Activated CD8-positive, alpha-beta memory T cell treated with anti-CD3 and anti-CD28 coated beads for 4 hours (primary cell): ENCODE measurements around the gene LPCAT1.
"Not testable (repeated sequence)": the region's sequence is repeated elsewhere in the genome, so short reads cannot be mapped to it uniquely, and the experiment has no call there.

Experiments
- DNase-seq, 2 donors: peaks; one replicate each; pipeline ENCODE4 v3.0.0-alpha.2; 2020; ENCODE audit warnings: low read depth in 2 of 2

The LPCAT1 gene

DNA sequence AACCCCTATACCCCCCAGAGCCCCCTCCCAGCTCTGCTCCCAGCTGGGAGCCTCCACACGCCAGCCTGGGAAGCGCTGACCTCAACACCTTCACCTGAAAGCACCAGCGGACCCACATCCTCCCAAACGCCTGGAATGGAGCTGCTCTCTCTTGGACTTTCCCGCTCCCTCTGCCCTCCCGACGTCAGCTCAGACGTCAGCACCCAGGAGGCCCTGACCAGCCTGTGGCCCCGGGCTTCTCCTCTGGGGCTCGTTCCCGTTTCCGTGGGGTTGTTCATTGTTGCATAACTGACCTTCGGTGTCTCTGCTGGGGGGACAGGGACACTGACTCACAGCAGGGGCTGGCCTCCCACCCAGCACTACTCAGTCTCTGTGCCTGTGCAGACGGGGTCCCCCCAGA is 43.5 kb downstream of the LPCAT1 start:
- no peak for DNase-seq

DNA sequence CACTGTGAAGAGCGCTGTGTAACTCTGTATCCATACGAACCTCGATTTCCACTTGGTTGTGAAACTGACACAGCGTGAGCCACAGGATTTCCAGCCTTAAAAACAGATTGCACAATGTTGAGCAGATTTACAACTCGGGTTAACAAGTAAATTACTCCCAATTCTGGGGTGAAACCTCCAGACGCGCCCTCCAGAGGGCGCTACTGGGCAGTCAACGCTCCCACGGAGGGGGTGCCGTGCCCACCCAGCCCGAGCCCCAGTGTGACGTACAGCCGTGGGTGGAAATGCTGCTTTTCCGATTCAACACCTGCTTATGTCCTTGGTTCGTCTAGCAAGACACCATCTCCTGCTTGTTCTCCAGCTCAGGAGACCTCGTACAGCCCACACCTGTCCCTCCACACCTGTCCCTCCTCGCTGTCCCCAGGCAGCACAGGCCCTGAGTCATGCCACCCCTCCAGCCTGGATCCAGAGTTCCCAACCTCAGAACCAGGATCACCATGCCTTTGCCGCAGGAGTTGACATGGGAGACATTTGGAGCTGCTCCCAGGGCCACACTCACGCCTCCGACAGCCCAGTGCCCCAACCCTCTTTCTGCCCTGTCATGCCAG is 44.1 kb downstream of the LPCAT1 start:
- DNase-seq, result no peak

DNA sequence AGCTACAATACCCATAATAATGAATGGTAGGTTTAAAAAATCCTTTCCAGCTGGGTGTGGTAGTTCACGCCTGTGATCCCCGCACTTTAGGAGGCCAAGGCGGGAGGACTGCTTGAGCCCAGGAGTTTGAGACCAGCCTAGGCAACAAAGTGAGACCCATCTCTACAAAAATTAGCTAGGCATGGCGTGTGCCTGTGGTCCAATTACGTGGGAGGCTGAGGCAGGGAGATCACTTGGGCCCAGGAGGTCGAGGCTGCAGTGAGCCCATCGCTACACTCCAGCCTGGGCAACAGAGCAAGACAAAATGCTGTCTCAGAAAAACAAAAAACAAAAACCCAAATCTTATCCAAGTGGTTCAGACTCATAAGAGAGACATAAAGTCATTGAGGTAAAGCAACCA is 44.7 kb downstream of the LPCAT1 start:
- DNase-seq, result no peak

DNA sequence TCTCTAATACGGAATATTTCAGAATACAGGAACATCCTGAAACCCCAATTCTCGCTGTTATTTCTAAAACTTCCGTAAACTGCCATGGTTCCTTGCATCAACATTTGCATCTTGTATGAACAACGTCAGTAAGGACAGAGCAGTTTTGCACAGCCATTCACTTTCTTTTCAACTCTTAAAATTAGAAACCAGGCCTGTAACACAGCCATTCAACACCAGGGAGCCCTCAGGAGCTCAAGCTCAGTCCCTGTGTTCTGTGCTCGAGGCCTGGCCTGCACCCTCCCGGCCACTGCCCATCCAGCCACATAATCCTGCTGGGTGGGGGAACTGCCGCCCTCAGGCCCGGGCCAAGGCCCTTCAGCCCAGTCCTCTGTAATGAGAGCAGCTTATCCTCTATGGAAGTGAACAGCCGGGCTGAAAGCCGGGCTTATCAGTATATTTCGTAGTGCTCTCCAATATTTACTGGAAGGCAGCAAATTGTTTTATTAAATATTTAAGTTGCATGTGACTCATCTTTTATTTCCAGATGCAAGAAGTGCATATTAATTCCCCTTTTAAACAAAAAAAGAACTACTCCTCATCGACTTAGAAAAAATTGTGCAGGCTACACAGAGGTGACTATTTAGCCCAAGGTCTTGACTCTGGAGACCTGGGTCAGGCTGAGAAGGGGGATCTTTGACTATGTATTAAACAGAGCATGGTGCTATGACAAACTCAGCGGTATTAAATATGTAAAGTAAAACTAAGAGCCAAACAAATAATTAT is 45.3 kb downstream of the LPCAT1 start:
- DNase-seq, result no peak

DNA sequence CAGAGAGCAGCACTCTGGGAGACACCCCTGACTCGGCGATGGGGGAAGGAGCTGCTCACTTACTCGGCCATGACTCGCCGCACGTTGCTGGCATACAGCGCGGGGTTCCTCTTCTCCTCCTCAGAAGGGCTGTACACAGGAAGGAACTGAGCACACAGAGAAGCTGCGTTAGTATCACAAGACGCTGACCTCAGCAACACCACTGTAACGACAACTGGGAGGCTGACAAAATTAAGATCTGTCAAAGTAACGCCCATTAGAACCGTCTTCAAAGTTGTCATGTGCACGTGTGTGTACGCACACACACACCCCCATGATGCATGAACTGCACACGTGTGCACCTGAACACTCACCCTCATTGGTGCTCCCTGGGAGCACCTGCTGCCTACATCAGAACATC is 46.4 kb downstream of the LPCAT1 start:
- DNase-seq, result no peak

DNA sequence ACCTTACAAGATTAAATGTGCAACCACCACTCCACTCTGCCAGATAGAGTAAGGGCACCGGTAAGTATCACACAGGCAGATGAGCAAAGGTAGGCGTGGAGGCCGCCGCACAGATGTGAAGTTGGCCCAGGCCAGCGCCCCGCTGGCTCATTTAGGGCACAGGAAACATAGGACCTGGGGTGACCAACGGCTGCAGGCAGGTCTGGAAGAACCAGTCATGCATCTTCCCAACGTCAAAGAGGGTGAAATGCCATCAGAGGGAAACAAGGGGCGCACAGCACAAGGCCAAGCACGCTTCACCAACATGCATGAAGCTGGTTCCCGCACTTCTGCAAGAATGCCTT is 46.8 kb downstream of the LPCAT1 start:
- no peak for DNase-seq

DNA sequence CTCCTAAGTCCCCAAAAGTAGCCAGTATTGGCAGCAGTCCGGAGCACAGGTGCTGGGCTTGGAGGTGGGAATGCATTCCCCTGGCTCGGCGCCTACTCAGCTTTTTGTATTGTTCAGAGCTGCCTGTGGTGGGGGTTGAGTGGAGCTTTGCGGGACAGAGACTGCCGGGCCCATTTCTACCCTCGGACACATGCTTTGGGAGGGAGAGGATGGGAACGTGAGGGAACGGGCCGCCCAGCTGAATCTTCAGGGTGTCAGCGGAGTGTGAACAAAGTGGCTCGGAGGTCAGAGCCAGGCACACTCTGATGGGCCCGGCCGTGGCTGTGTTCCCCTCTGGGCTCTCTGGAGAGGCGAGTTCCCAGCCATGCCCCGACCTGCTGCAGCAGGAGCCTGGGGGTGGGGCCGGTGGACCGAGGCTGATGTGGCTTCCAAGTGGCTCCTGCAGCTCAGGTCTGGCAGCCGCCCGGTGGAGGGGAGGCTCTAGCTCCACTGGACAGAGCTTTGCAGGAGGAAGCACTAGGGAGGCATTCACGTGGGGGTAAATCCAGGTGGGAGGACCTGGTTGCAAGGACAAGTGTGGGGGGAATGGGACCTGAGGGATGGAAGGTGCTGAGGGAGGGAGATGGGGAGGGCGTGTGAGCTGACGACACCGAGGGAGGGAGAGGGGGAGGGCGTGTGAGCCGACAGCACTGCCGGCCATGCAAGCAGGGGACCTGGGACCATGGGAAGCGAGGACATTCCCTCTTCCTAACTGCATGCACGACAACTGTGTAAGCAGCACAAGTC is 47.4 kb downstream of the LPCAT1 start:
- DNase-seq, result no peak

DNA sequence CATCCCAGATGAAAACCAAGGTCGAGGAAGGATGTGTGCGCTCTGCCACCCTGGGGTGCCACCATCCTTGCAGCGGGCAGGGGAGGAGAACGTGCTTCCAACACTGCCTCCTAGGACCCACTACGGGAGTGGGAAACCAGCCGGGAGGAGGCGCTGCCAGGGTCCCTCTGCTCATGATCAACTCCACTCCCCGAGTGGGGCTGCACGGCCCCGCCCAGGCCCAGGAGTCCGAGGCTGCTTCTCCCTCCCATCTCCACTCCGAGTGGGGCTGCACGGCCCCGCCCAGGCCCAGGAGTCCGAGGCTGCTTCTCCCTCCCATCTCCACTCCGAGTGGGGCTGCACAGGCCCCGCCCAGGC is 48.2 kb downstream of the LPCAT1 start:
- DNase-seq, result not testable (repeated sequence)

DNA sequence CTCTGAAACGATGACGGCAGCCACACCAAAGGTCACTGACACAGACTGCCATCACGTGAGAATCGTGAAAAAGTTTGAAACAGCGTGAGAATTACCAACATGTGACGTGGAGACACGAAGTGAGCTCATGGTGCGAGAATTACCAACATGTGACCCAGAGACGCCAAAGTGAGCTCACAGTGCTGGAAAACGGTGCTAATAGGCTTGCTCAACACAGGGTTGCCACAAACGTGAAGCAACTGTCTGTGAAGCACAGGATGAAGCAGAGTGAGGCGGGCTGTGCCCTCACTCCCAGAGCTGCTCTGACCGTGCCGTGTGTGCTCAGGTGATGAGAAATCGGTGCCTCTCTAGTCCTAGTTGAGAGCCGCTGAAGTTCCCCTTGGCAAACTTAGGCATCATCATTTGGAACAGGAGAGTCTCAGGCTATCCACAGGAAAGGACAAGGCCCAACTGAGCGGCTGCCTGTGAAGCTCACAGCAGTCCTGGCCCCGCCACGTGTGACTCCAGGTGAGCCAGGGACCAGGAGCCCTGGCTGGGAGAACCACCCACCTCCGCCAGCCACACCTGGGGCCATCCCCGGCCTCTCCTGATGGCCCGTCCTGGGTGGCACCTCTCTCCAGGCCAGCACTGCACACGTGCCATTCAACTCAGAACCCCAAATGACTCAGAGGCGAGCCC is 48.8 kb downstream of the LPCAT1 start:
- no peak for DNase-seq

DNA sequence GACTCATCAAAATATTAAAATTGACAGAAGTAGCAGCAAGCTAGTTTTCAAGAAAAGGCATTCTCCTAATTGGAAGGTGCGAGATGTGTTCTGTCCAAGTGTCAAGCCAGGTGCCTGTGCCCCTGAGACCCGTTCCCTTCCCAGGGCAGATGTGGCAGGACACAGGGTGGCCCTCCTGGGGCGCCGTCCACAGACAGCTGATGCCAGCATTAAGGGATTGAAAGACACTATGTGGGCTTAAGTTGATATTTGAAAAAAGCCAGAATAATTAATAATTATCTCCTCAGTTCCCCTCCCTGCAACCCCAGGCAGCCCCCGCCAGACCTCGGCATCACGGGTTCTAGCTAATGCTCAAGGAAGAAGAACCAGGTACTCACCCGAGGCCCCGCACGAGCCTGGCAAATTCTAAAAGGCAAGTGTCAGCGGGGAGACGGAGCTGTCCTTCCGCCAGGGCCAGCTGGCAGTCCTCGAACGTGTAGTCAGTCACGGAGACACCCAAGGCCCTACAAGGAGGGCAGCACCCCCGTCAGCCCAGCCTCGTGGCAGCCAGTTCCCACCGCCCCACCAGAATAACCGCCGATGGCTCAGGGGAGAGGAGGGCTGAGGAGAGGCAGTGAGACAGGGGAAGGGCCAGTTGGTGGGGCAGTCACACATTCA is 49.4 kb downstream of the LPCAT1 start:
- no peak for DNase-seq

DNA sequence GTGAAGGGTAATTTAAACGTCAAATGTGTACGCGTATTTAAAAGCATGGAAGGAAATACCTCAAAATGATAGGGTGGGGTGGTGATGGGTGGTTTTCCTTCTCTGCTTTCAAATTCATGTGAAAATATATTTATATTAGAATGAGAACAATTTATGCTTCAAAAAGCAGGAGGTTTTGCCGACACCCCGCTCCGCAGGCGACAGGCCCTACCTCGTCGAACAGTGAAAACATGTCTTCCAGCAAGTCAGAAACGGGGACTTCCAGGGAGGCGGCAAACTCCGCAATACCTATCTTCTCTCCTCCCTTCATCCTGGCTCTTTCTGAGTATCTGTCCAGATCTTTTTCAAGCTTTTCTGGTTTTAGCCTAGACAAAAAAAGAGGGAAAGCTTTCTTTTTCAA is 50.0 kb downstream of the LPCAT1 start:
- DNase-seq, result no peak

DNA sequence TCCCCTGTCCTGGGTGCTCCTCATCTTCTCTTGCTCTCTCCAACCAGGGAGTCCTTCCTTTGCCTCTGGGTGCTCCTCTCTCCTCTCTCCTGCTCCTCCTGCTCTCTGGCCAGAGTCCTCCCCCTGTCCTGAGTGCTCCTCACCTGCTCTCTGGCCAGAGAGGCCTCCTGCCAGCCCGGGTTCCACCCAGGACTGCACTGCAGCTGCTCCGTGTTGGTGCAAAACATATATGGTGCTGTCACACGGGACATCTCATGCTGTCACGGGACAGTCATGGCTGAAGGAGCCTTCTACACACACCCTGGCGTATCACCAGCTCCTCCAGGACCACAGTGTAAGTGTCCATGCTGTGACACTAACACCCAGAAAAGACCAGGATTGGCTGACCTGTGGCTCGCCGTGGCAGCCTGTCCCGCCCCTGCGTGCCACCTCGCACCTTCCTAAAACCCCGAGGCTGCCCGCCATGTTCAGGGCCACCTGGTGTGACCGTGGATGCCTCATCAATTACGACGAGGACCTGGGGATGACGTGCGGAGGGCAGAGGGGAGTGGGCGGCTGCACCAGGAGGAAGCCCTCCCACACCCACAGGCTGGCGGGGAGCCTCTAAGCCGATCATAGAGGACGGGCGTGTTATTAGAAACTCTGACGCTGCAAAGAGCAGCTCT is 50.7 kb downstream of the LPCAT1 start:
- DNase-seq, result no peak

DNA sequence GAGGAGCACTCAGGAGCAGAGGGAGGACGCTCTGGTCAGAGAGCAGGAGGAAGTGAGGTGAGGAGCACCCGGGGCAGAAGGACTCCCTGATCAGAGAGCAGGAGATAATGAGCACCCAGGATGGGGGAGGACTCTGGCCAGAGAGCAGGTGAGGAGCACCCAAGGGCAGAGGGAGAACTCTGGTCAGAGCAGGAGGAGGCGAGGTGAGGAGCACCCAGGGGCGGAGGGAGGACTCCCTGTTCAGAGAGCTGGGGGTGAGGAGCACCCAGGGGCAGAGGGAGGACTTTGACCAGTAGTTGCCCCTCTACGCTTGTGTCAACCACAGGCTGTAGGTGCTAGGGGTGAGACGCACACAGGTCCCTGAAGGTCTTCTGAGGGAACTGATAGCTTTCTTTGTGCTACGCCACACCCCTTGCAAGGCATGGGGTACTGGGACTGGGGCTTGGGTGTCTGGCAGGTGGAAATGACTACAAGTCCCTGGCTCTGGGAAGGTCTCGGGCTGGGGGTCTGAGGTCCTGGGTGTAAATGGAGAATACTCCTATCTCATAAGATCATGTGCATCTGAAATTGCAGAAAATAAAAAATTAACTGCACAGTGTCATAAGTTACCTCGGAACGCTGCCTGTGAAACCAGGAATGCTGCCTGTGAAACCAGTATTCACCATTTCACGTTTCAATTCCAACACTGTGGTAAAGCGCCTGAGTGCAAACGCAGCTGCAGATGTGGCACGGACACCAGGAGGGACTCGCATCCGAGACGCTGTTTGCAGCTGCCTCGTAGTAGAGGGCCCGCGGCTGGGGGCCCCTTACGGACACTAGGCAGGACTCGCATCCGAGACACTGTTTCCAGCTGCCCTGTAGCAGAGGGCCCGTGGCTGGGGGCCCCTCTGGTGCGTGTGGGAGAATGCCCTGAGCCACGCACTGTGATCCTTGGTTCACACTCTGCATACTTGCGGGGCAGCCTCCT is 51.5 kb downstream of the LPCAT1 start:
- no peak for DNase-seq

DNA sequence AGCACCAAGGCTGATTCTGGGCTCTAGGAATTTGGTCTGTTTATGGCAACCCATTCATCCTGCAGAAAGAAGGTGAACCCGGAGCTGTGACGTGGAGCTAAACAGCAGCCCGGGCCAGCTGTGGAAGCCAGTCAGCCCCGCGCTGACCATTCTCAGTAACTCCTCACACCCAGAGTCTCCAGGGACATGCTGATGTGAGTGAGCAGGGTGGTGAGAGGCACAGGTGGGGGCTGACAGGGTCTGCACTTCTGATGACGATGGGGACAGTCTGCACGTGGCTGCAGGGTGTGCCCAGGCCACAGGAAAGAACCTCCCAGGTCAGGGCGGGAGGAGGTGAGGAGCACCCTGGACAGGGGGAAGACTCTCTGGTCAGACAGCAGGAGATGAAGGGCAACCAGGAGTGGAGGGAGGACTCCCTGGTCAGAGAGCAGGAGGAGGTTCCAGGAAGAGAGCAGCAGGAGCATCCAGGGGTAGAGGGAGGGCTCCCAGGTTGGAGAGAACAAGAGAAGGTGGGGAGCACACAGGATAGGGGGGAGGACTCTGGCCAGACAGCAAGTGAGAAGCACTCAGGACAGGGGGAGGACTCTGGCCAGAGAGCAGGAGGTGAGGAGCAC is 52.4 kb downstream of the LPCAT1 start:
- DNase-seq, result no peak

DNA sequence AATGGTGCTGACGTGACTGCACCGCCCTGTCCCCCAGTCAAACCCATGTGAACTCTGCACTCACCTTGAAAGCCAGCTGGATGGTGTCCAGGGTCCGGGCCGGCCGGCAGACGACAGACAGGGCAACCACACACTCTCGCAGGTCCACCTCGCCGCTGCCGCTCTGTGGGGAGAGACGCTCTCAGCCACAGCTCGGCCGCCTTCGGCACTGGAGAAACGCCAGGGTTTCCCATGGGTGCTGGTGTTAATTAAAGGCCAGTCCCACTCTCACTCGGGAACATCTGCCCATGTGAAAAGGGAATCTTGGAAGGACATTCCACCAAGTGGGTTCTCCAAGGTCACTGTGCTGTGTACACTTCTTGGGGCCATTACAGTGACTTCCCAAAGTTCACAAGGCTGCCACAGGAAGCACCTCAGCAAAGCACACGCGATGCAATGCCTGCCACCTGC is 53.0 kb downstream of the LPCAT1 start:
- DNase-seq, result no peak

DNA sequence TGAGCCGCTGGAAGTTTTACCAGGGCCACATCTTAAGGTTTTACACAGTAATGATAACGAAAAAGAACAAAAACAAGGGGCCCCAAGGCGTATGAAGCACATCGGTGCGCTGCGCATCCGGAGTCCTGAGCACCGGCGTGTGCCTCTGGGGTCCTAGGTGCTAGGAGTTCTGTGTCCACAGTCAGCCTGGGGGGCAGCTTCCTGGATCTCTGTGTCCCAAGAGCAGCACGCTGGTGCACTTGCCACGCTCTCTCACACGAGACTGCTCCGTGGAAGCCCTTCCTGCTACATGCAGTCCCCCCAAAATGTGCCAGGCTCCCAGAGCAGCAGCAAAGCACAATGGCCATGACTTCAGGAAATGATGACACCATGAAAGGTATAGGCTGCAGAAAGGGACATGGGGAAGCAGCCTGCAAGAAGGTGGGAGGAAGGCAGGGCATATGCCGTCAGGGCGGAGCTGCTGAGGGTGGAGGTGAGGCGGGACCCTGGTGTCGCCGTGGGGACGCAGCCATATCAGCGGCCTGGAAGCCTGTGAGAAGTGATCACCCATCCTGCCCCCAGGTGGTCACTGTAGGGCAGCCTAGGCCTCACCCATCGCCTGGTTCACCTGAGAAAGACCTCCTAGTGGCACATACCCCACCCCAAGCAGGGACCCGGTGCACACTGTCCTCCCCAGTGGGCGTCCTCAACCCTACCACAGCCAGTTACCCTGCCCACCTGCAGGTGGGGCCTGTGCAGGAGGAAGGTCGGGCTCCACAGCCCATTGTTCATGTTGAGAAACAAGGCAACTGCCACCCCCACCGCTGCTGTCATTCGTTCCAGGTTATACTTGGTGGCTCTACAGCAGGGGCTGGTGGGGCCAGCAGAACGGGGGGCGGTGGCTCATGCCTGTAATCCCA is 54.9 kb downstream of the LPCAT1 start:
- no peak for DNase-seq

DNA sequence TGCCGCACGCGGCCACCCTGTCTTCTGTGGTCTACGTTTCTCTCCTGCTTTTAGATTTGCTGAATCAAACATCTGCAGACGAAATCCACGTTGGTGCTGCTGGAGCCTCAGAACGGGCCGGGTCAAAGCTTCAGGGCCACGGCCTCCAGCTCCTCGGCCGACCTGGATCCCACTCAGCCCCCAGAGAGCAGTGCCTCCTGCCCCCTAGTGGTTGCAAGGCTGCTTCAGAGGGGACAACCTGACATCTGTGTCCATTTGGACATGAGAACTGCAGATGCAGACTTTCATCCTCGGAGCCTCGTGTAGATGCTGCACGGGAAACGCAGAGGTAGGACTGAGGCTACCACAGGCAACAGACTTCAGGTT is 55.5 kb downstream of the LPCAT1 start:
- DNase-seq, result no peak

DNA sequence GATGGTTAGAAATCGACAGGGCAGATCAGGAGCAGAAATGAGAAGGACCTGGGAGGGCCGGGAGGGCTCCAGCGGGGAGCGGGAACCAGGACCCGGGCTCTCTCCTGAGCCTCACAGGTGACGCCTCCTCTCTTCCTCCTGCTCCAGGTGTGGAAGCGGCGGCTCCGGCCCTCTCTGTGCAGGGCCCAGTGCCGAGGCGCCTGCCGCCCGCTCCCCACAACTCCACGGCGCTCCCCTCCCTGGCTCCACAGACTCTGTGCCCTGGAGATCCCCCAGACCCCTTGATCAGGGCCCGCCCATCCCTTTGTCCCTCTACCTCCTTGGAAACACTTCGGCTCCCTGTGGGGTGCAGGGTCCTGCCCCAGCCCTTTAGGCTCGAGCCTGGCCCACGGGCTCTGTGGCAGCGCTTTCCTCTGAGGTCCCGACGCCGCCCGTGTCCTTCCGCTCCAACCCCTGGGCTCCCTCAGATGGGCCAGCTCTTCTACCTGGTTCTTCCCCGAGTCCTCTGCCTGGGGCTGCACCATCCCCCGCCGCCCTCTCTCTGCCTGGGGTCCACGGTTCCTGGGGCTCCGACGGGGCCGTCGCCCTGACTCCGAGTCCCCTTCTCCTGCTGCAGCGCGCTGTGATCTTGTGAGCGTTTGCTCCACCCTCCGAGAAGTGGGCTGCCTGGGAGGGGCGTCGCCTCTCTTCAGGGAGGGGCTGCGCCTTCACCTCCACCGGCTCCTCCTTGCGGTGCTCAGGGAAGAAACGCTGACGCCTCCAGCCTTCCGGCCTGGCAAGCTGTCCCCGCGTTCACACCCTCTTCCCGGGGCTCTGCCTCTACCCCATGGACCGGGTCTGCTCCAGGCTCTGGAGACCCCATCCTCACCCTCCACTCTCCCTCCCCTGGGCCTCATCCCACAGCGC is 56.2 kb downstream of the LPCAT1 start:
- DNase-seq, result no peak
